A549 treated with RU486 at 1 μM for 4 hours (cell line): ENCODE results near the gene EZR. TPM values are rescaled to one million over a fixed set of nuclear protein-coding genes. Genes with fewer than 3 reads are reported as not detected.

Source experiments
- total RNA-seq: library from RNA; stranded (reverse); fragments of 200-300 nt; extraction: Qiagen RNA extraction; gene quantifications from 5 replicates; pipeline ENCODE4 v1.2.3, GENCODE V29; 2022; ENCODE audit warnings: low read depth

EZR gene
- total RNA-seq: 268 to 316 TPM (median 288 TPM) in 5 replicates

DNA sequence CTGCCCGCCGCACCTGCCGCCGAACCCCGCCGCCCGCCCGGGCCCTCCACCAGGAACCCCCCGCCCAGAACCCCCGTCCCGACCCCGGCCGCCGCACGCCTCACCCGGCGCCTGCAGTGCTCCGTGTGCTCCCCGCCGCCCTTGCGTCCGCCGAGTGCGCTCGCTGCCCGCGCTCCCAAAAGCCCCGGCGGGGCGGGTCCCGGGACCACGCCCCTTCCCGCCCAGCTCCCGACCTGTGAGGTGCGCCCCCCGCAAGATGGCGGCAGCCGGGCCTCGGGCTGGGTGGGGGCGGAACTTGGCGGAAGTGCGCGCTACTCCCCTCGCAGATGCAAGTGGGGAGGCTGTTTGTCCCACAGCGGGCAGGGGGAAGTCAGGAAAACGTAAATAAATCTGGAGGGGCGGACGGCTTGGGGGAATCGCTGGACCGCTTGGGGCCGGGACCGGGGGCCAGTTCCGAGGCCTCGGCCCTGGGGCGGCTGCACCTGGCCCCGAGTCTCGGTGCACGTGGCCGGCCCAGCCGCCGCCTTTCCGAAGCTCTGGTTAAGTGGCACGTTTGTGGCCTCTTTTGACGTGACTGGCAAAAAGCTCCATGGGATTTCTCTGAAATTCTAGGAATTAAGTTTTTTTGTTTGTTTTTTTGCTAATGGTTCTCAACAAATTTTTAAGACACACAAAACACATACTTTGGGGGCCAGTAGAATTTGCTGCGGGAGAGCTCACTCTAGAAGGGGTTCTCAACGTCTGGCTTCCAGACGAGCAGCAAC, at the start of gene EZR:
Gene EZR, minus strand, starts transcription at position 156 of the 764 bp plus-strand sequence. CDS start 1,275 bp downstream, outside the sequence.

Other genes starting within 250 kb of the EZR start
- gene DYNLT1, start 174.6 kb downstream of the EZR start, total RNA-seq: 99.3 to 141 TPM (median 101 TPM) in 5 replicates
- gene SYTL3, start 169.3 kb downstream of the EZR start, total RNA-seq: 0.86 to 1.3 TPM (median 1.2 TPM) in 5 replicates
- 3.4 to 5.5 TPM (median 4.6 TPM) in 5 replicates for gene RSPH3, start 180.8 kb upstream of the EZR start, total RNA-seq
- gene TAGAP, start 225.6 kb upstream of the EZR start, total RNA-seq: not detected in 5 replicates